OCI-LY3 (cell line): ENCODE data around the gene EPS8.

Experiments
- H2AFZ ChIP-seq: fragments of 200-600, 300-600 bp; shearing (Covaris generic); 2 replicates; pipeline ENCODE4 v1.6.0; 2014; ENCODE audit warnings: antibody characterized with exemption, low read depth, low read length
- H3K27ac ChIP-seq: fragments of 200-600, 300-600 bp; sonication (generic); 2 replicates; pipeline ENCODE4 v1.5.1; 2014; ENCODE audit warnings: mild to moderate bottlenecking, low read length, moderate library complexity, mixed read lengths
- H3K27me3 ChIP-seq: fragments of 200-600, 300-600 bp; sonication (generic); 2 replicates; pipeline ENCODE4 v1.6.1; 2014; ENCODE audit warnings: low read depth, low read length, mixed read lengths
- H3K36me3 ChIP-seq: fragments of 200-600, 300-600 bp; sonication (generic); replicated peaks from 2 replicates; pipeline ENCODE3; 2014; ENCODE audit warnings: low read depth, low read length, mixed read lengths
- H3K4me1 ChIP-seq: fragments of 300-600, 200-600 bp; sonication (generic); 2 replicates; pipeline ENCODE4 v1.6.1; 2014; ENCODE audit warnings: low read length, mixed read lengths
- H3K4me2 ChIP-seq: fragments of 200-600, 300-600 bp; sonication (generic); 2 replicates; pipeline ENCODE4 v1.6.1; 2014; ENCODE audit warnings: low read length, mixed read lengths
- H3K4me3 ChIP-seq: fragments of 300-600, 200-600 bp; sonication (generic); 2 replicates; pipeline ENCODE4 v1.5.1; 2014; ENCODE audit warnings: antibody characterized with exemption, mild to moderate bottlenecking, low read length, moderate library complexity
- H3K79me2 ChIP-seq: fragments of 300-600, 200-600 bp; shearing (Covaris generic); 2 replicates; pipeline ENCODE4 v1.6.1; 2014; ENCODE audit warnings: mild to moderate bottlenecking, low read length, mixed read lengths
- H3K9ac ChIP-seq: fragments of 300-600, 200-600 bp; shearing (Covaris generic); 2 replicates; pipeline ENCODE4 v1.6.0; 2014; ENCODE audit warnings: mild to moderate bottlenecking, low read length, moderate library complexity
- H3K9me3 ChIP-seq: fragments of 200-600, 300-600 bp; shearing (Covaris generic); 2 replicates; pipeline ENCODE4 v1.6.1; 2014; ENCODE audit warnings: low read length, mixed read lengths; ENCODE audit not compliant: insufficient read depth
- H4K20me1 ChIP-seq: fragments of 200-600, 300-600 bp; sonication (generic); 2 replicates; pipeline ENCODE4 v1.6.1; 2016; ENCODE audit warnings: low read length, mixed read lengths; ENCODE audit not compliant: insufficient read depth
- EZH2phosphoT487 ChIP-seq: fragments of 200-600 bp; shearing (Covaris generic); IDR thresholded peaks from 2 replicates; pipeline ENCODE4 v1.6.1; 2018; ENCODE audit warnings: antibody characterized with exemption, mixed run types, low read depth
- TF ChIP-seq, protein P1 (sequence below): fragments of 200-600, 300-600 bp; sonication (generic); IDR thresholded peaks from 2 replicates; pipeline ENCODE4 v1.5.1; 2014; ENCODE audit warnings: antibody characterized with exemption, low read length, low read depth

Gene EPS8

DNA sequence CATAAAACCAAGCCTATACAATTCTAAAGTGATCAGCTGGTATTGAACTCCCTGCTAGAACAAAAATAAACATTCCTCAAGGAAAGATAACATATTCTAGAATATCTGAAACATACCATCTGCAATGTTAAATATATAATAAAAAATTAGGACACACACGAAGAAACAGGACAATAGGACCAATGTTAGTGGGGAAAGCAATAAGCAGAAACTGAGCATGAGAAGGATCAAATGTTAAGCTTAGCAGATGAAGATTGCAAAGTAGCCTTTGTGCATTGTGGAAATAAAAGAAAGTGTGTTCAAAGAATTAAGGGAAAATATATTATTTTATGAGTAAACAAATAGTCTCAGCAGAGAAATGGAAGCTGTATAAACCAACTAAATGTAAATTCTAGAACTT, 180.8 kb downstream of the EPS8 start:
- Histone ChIP-seq H3K4me2 (no peak overlapping the region), H3K4me3 (no peak overlapping the region), H3K27ac (no peak overlapping the region), H3K27me3 (no peaks in the 10 kb centered on the region), H3K79me2 (no peaks in the 10 kb centered on the region), H3K36me3 (no peaks in the 10 kb centered on the region), H3K9me3 (no peaks in the 10 kb centered on the region), H3K4me1 (no peaks in the 10 kb centered on the region), H4K20me1 (no peaks in the 10 kb centered on the region), H3K9ac (no peak overlapping the region), H2AFZ (no peak overlapping the region)
- TF ChIP-seq, protein P1, sequence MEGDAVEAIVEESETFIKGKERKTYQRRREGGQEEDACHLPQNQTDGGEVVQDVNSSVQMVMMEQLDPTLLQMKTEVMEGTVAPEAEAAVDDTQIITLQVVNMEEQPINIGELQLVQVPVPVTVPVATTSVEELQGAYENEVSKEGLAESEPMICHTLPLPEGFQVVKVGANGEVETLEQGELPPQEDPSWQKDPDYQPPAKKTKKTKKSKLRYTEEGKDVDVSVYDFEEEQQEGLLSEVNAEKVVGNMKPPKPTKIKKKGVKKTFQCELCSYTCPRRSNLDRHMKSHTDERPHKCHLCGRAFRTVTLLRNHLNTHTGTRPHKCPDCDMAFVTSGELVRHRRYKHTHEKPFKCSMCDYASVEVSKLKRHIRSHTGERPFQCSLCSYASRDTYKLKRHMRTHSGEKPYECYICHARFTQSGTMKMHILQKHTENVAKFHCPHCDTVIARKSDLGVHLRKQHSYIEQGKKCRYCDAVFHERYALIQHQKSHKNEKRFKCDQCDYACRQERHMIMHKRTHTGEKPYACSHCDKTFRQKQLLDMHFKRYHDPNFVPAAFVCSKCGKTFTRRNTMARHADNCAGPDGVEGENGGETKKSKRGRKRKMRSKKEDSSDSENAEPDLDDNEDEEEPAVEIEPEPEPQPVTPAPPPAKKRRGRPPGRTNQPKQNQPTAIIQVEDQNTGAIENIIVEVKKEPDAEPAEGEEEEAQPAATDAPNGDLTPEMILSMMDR = no peak
- no peak for TF ChIP-seq EZH2phosphoT487

DNA sequence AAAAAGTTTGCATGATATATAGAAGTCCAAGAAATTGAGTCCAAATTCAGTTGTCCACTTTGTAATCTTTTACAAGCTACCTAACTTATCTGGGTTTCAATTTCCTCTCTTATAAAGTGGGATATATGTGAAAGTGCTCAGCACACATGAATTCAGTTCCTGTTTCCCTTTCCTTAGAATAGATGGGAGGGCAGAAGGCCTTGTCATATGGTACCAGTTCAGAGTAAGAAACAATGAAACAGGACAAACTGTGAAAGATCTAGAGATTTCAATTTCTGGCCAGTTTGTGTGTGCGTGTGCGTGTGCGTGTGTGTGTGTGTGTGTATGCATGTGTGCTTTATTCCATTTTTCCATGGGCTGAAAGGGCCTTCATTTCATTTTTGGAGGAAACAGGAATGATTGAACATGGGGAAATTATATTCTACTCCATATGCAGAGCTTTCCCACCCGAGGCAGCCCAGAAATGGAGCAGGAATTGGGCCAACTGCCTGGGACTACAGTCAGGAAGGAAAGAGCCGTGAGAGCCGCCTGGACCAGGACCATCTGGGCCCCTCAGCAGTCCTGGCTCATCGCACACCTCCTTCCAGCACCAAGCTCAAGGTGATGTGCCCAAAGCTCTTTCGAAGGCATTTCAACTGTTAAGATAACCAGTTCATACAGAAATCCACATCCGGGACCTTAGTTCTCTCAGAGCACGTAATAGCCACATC, 183.2 kb downstream of the EPS8 start:
- no peak overlapping the region for H3K9ac ChIP-seq
- no peak overlapping the region for H2AFZ ChIP-seq
- H3K27me3 ChIP-seq = no peaks in the 10 kb centered on the region

DNA sequence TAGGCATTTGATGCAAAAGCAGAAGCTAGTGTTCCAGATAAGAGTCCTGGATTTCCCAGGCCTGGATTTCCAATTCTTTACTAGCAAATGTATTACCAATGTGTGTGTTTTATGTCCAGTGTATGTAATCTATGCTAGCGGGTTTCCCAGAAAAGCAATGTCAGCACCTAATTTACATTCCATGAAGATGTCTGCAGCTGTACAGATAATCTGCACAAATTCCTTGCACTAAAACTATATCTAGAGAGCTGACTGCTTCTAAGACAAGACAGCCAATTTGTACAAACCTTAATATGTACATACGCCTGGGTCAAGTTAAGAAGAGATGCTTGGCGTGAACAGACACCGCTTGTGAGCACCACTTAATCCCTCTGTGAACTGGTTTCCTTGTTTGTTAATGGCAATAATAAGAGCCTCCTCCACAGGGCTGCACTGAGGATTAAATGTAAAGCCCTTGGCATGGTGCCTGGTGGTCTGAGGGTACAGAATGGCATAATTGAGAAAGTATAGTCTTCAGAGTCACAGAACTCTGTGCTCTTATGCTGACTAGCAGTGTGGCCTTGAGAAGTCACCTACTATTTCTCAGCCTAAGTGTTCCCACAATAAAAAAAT, 185.6 kb downstream of the EPS8 start:
- no peaks in the 10 kb centered on the region for H3K27me3 ChIP-seq
- no peaks in the 10 kb centered on the region for H3K79me2 ChIP-seq
- no peak for TF ChIP-seq EZH2phosphoT487
- H3K4me1 ChIP-seq = peaks cover 12% of the 10 kb centered on the region
- H3K36me3 ChIP-seq = no peaks in the 10 kb centered on the region
- no peaks in the 10 kb centered on the region for H4K20me1 ChIP-seq
- no peak overlapping the region for H2AFZ ChIP-seq
- H3K9ac ChIP-seq = no peak overlapping the region
- H3K4me2 ChIP-seq = no peak overlapping the region
- H3K27ac ChIP-seq = no peak overlapping the region
- H3K9me3 ChIP-seq = no peaks in the 10 kb centered on the region
- no peak overlapping the region for H3K4me3 ChIP-seq

More for the DNA sequence above, 183.2 kb downstream of the EPS8 start:
- Histone ChIP-seq H3K36me3 (no peaks in the 10 kb centered on the region), H3K4me1 (peaks cover 1% of the 10 kb centered on the region), H3K4me3 (no peak overlapping the region), H3K9me3 (no peaks in the 10 kb centered on the region), H3K4me2 (no peak overlapping the region), H4K20me1 (no peaks in the 10 kb centered on the region), H3K27ac (no peak overlapping the region), H3K79me2 (no peaks in the 10 kb centered on the region)
- TF ChIP-seq, protein P1 = no peak
- no peak for TF ChIP-seq EZH2phosphoT487

DNA sequence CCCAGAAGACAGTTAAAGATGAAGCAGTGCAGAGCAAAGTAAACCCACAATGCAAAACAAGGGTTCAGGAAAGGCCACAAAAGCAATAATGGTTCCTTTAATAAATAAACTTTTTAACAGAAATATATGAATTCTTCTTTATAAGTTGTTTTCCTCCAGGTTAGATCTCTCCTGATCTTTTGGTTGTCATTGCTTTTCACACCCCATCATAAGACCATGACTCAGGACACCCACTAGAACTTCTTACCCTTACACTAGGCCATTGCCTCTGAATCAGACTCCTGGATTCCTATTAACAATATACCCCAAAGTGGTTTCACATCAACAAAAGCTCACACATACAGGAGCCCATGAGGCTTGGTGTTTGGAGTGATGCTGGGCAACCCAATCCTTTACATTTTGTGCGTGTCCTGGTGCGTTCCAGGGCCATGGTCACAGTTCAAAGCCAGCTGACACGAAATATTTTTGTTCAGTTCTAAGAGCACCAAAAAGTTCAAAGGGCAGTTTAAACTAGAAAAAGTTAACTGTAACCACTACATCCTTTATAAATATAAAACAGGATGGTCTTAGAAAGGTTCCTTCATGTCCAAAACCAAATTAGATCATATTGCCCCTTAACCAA, 187.0 kb downstream of the EPS8 start:
- Histone ChIP-seq H3K4me1 (peaks cover 12% of the 10 kb centered on the region), H3K36me3 (no peaks in the 10 kb centered on the region), H3K9me3 (no peaks in the 10 kb centered on the region), H3K79me2 (no peaks in the 10 kb centered on the region), H3K27ac (no peak overlapping the region), H3K4me2 (no peak overlapping the region), H3K9ac (no peak overlapping the region), H2AFZ (no peak overlapping the region), H3K4me3 (no peak overlapping the region), H4K20me1 (no peaks in the 10 kb centered on the region), H3K27me3 (no peaks in the 10 kb centered on the region)
- TF ChIP-seq, protein P1 = no peak
- no peak for TF ChIP-seq EZH2phosphoT487
